Central memory CD4-positive, alpha-beta T cell (primary cell): Measurements from ENCODE around the gene PQBP1.

Experiments used
- DNase-seq: peaks from one replicate; pipeline ENCODE4 v3.0.0; 2022

PQBP1 gene

GRCh38 chrX:48902776-48903175, 5.0 kb downstream of the PQBP1 start:
- DNase-seq = no peak

- no peak for DNase-seq
Measured at GRCh38 chrX:48903290-48903689, 5.6 kb downstream of the PQBP1 start.

- no peak for DNase-seq
Measured at GRCh38 chrX:48904180-48904579, 6.5 kb downstream of the PQBP1 start.

GRCh38 chrX:48904626-48905025, 6.9 kb downstream of the PQBP1 start:
- DNase-seq = no peak

- no peak for DNase-seq
Measured at GRCh38 chrX:48905090-48905790, 7.5 kb downstream of the PQBP1 start.

GRCh38 chrX:48908600-48908999, 10.9 kb downstream of the PQBP1 start:
- no peak for DNase-seq

- no peak for DNase-seq
Measured at GRCh38 chrX:48909703-48910294, 12.1 kb downstream of the PQBP1 start.

- DNase-seq = no peak
Measured at GRCh38 chrX:48910926-48911411, 13.2 kb downstream of the PQBP1 start.

GRCh38 chrX:48911412-48912182, 13.9 kb downstream of the PQBP1 start, which contains the start of gene SLC35A2:
SLC35A2 (minus strand) TSS chrX:48911646; CDS start chrX:48911636, 10 bp downstream.
- DNase-seq = peak; percentile 89

- no peak for DNase-seq
Measured at GRCh38 chrX:48913605-48914366, 16.1 kb downstream of the PQBP1 start.

GRCh38 chrX:48914593-48915493, 17.1 kb downstream of the PQBP1 start:
- no peak for DNase-seq

GRCh38 chrX:48917139-48918001, 19.6 kb downstream of the PQBP1 start:
- DNase-seq = peak; percentile 92

- no peak for DNase-seq
Measured at GRCh38 chrX:48918301-48918642, 20.5 kb downstream of the PQBP1 start.

GRCh38 chrX:48918643-48919340, 21.1 kb downstream of the PQBP1 start, which contains the start of gene PIM2:
PIM2 (minus strand) TSS chrX:48919024; CDS start chrX:48918834, 190 bp downstream.
- DNase-seq = peak; percentile 94

- peak; percentile 39 for DNase-seq
Measured at GRCh38 chrX:48919360-48919841, 21.7 kb downstream of the PQBP1 start.

- DNase-seq = peak; percentile 52
Measured at GRCh38 chrX:48919947-48920717, 22.4 kb downstream of the PQBP1 start.

- no peak for DNase-seq
Measured at GRCh38 chrX:48920718-48921104, 23.0 kb downstream of the PQBP1 start.

GRCh38 chrX:48923771-48924170, 26.0 kb downstream of the PQBP1 start:
- no peak for DNase-seq

- DNase-seq = no peak
Measured at GRCh38 chrX:48924270-48924669, 26.5 kb downstream of the PQBP1 start.
